Medulla oblongata (tissue), 1 donor: ENCODE data around the gene TNS1.
A peak's percentile ranks its signal among the peaks of the same experiment; 100 is the strongest.

Experiments used
- DNase-seq: peaks from one replicate; pipeline ENCODE4 v3.0.0-alpha.2; 2015; ENCODE audit errors: extremely low spot score

TNS1 gene

DNA sequence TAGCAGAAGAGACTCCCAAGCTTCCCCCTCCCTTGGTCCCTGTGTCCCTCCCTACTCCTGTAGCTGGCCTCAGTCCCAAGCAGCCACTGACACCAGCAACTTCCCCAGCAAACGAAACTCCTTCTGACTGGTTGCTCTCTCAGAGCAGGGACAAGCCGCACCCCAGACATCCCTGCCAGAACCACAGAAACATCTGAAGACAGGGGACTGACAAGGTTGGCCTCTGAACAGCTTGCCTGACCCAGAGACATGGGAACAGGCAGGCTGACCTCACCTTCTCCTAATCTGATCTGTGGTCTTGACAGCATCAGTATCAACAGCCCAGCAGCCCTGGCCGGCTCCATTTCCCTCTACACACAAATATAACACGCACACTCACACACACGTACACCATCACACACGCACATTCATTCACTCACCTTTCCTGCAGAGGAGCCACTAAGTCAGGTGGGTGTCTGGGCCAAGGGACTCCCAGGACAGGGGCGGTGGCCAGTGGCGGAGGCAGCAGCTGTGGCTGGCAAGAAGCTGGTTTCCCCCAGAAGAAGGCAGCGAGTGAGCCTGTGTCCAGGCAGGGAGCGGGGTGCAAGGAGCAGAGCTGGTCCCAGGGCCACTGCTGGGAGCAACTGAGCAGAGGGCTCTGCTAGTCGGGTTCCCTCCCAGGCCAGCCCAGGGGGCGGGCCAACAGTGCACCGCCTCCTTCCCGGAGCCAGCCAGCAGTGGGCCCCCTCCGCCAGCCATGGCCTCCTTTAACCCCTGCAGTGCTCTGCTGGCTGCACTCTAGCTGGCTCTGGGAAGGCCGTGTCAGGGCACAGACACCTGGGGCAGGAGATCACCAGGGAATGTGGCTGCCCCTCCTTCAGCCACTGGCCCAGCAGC lies 59.1 kb downstream of the TNS1 start:
- peak; percentile 90 for DNase-seq

GRCh38 chr2:217942731-217943335 lies 60.0 kb downstream of the TNS1 start:
- peak; percentile 73 for DNase-seq

DNA sequence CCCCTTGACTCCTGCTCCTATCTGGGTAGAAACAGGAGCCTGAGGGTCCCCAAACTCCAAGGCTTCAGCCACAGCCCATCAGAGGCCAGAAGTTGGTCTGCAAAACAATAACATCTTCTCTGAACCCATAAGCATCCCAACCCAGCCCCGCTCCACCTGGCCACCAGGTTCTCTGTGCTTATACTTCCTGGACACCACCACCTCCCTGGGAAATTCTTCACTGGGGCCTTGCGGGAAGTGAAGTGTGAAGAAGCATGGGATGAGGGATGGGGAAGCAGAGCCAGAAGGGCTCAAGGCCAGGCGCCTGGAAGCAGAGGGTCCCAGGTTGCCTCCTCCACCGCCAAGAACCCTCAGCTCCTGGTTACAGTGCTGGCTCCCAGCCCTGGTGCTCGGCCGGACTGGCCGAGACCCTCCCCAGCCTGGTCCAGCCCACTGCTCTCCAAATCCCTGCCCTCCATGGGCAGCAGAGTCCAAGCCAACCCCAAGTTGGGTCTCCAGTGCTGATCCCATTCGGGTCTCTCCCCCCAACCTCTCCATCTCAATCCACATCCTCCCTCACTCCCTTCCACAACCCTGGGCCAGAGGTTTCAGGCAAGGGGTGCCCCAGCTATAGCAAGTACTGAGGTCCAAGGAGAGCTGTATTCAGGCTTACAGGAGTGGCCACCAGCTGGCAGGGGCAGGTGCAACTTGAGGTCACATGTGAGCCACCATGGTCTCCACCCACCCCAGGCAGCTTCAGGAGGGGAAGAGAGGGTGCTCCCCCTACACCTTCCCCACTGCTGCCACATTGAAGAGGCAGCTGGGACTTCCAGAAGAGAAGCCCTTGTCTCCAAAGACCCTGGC lies 60.7 kb downstream of the TNS1 start:
- DNase-seq = no peak

- no peak for DNase-seq
Observed at GRCh38 chr2:217941339-217941738, 61.5 kb downstream of the TNS1 start.

DNA sequence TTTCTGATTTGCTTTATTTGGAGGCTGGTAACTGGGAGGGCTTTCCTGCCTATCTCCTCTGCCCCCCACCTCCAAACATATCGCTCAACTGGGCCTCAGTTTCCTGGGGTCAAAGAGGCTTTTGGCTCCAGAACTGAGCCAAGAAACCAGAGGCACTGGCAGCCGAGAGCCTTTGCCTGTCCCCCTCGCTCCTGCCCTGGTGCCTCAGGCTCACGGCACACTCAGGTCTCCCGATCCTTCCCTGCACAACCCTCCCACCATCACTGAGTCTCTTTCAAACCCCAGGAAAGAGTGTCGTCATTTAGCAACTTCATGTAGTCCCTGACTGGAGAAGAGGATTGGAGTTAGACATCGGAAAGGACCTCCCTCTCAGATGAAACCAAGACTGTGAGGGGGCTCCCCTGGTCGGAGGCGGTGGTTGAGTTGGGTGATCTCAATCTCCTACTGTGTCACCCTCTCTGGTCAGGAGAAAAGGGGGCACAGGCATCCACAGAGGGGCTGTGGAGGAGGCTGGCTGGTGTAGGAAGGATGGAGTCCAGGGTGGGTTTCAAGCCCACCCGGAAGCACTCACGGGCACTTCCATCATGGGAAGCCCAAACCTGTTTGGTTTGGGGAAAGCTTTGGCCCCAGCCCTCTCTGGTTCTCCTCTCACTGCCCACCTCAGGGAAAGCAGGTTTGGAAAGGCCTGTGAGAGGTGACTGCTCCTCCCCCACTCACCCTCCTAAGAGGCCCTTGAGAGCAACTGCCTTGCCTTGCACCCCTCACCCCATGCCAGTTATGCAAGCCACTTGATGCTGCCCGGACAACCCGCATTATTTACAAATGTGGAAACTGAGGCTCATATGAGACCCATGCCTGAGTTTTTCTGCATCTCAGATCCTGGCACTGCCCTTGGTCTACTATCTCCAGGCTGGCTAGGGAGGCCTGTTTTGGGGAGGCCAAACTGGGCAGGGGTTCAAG lies 62.3 kb downstream of the TNS1 start:
- DNase-seq = no peak

- no peak for DNase-seq
Observed at GRCh38 chr2:217939629-217940245, 63.1 kb downstream of the TNS1 start.

- DNase-seq = no peak
Observed at GRCh38 chr2:217939220-217939619, 63.6 kb downstream of the TNS1 start.

- no peak for DNase-seq
Observed at GRCh38 chr2:217938036-217938435, 64.8 kb downstream of the TNS1 start.

DNA sequence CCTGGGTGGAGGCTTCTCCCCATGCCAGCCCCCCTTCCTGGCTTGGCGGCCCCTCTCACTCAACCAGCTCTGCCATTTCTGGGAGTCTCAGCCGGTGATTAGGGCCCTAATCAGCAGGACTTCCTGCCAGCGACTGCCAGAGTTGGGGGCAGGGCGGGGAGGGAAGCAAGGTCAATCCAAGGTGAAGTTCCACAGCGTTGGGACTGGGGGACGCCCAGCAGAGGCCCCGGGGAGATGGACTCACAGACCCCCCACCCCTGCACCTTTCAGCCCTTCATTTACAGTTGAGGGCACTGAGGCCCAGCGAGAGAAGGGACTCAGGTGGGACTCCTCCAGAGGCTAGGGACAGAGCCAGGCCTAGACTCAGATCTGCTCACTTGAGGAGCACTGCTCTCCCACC lies 65.3 kb downstream of the TNS1 start:
- no peak for DNase-seq

- no peak for DNase-seq
Observed at GRCh38 chr2:217936952-217937351, 65.8 kb downstream of the TNS1 start.

DNA sequence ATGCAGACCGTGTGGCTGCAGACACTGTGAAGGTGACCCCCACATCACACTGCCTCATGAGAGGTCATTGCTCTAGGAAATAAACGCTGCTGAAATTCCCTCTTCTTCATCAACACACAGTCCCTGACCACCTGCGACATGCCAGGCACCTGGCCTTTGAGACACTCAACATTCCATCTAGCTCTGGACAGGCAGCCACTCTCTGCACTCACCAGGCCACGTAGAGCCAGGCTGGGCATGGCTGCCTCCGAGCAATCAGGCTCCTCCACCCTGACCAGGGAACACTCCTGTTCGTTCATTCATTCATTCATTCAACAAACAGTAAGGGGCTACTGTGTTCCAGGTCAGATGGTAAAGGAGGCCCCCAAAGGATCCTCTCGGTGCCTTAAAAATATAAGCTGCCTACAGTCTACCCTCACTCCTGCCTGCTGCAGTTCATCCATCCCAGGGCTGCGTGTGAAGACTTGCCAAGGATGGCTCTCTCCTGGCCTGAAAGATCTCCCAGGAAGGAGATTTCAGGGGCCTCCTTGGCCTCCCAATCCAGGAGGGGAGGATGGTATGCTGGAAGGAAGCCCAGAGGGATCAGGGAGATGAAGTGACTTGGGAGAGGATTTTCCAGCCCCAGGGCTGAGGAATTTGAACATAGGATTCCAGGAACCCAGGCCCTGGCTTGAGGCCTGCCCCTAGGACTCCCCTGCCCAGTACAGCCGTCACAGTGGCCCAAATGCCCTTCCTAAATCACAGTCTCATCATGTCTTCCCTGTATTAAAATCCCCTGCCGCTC lies 66.7 kb downstream of the TNS1 start:
- DNase-seq = no peak

DNA sequence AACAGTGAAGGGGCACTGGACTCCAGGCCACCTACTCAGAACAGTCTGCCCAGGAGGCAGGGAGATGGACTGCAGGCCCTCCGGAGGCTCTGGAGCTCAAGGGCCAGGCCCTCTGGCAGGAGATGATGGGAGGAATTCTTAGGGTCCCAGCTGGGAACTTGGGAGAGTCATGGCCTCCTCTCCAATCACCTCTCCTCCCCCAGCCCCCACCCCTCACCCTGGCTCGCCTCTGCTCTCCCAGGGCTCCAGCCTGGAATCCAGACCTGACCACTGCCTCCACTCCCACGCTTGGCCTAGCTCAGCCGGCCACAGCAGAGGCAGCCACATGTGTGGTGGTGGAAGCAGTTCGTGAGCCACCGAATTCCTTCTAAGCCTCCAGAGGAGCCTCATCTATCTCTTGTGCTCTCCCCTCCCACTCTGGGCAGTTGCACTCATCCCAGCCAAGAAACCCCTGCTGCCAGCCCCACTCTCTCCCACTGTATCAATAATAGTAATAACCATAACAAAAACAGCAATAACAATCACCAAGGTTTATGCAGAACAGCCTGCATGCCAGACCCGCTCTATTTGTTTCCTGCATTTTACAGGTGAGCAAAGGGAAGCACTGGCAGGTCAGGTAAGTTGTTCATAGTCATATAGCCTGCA lies 67.4 kb downstream of the TNS1 start:
- no peak for DNase-seq

GRCh38 chr2:217934321-217935131 lies 68.3 kb downstream of the TNS1 start:
- DNase-seq = peak; percentile 70

DNA sequence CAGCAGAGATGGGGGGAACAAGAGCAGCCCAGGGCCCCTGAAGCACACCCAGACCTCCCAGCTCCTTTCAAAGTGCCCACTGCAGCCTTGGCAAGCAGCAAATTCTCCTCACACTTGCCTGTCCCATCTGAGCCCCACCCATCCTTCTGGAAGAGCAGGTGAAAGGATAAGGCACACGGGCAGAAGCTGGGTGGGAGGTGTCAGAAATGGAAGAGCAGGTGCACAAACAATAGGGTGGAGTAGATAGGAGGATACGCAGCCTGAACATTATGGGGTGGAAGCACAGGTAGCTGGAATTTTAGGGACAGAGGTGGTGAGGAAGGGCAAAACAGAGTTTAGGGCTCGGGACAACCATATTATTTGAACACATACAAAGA lies 69.2 kb downstream of the TNS1 start:
- DNase-seq = no peak

- no peak for DNase-seq
Observed at GRCh38 chr2:217932803-217933616, 69.8 kb downstream of the TNS1 start.

DNA sequence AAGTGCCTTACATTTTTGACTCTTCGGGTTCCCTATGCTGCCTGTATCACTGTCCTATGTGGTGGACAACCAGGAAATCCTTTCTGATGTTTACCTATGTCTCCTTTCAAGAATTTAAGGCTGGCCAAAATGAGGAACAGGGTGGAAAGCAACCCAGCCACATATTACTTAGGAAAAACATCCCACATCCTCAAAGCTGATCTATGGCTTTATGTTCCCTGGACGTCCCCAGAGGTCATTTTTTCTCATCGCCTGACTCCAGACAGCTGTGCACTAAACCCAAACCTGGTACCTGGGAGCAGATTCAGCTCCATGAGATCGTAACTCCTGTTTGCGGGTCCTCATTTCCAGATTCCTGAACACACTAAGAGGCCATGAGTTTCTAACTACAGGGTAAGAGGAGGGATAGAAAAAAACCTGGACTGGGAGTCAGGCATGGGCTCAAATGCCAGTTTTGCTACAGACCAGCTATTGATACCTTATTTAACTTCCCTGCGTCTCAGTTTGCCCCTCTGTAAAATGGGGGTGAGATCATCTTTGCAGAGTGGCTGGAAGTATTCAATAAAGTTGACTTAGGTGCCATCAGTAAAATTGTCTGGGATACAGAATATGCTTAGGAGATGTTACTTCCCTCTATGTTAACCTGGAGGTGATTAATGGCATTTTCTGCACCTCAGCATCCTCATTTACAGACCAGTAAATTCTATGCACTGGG lies 70.8 kb downstream of the TNS1 start:
- DNase-seq = no peak
